OCI-LY7 (cell line): Measurements from ENCODE around the gene CFAP300. TPM values are rescaled to one million over a fixed set of nuclear protein-coding genes. Genes with fewer than 3 reads are reported as not detected.

Experiments used
- BruUV-seq: library from RNA; stranded (reverse); fragments of 400-500 nt; replicated peaks from 2 replicates; lab custom pipeline; 2021; lab: Mats Ljungman, UMichigan
- CTCF ChIA-PET: fragments of 300-600 bp; sonication (Branson Sonifier 250); formaldehyde crosslinking; loops from one replicate; lab custom pipeline; 2022; ENCODE audit warnings: antibody characterized with exemption; ENCODE audit not compliant: unreplicated experiment; lab: Charles Lee
- POLR2A ChIA-PET: fragments of 300-600 bp; sonication (Branson Sonifier 250); formaldehyde crosslinking; loops from one replicate; lab custom pipeline; 2022; ENCODE audit warnings: antibody characterized with exemption; lab: Charles Lee
- DNase-seq: peaks from one replicate; pipeline ENCODE4 v3.0.0-alpha.2; 2015; ENCODE audit warnings: low spot score
- H2AFZ ChIP-seq: fragments of 200-600 bp; sonication (generic), shearing (Covaris generic); 2 replicates; pipeline ENCODE4 v1.6.1; 2014; ENCODE audit warnings: mild to moderate bottlenecking, antibody characterized with exemption, low read length, moderate library complexity
- H3K27ac ChIP-seq: fragments of 200-600 bp; sonication (generic); 2 replicates; pipeline ENCODE4 v1.5.1; 2014; ENCODE audit warnings: mixed run types, low read depth, mild to moderate bottlenecking, moderate library complexity, low read length, inconsistent platforms; ENCODE audit not compliant: poor library complexity, severe bottlenecking
- H3K36me3 ChIP-seq: fragments of 200-600 bp; sonication (generic); 2 replicates; pipeline ENCODE4 v1.6.1; 2014; ENCODE audit warnings: mild to moderate bottlenecking, antibody characterized with exemption, low read length, moderate library complexity, mixed read lengths; ENCODE audit not compliant: insufficient read depth
- H3K4me1 ChIP-seq: fragments of 200-600 bp; sonication (generic); 2 replicates; pipeline ENCODE4 v1.5.1; 2014; ENCODE audit warnings: mild to moderate bottlenecking, low read length; ENCODE audit not compliant: insufficient read depth, poor library complexity, severe bottlenecking
- H3K4me2 ChIP-seq: fragments of 200-600 bp; sonication (generic); 2 replicates; pipeline ENCODE4 v1.6.1; 2014; ENCODE audit warnings: mild to moderate bottlenecking, low read length
- H3K4me3 ChIP-seq: fragments of 200-600 bp; sonication (generic); 2 replicates; pipeline ENCODE4 v1.5.1; 2014; ENCODE audit warnings: mild to moderate bottlenecking, low read depth, low read length; ENCODE audit not compliant: poor library complexity, severe bottlenecking
- H3K79me2 ChIP-seq: fragments of 200-600 bp; sonication (generic); 2 replicates; pipeline ENCODE4 v1.6.1; 2016; ENCODE audit warnings: low read depth, mild to moderate bottlenecking, low read length, moderate library complexity, mixed read lengths; ENCODE audit not compliant: insufficient read depth
- H3K9me2 ChIP-seq: fragments of 200-600 bp; sonication (generic); 2 replicates; pipeline ENCODE4 v1.6.1; 2016; ENCODE audit warnings: mild to moderate bottlenecking, low read length, mixed read lengths; ENCODE audit not compliant: insufficient read depth
- H3K9me3 ChIP-seq: fragments of 200-600 bp; sonication (generic); 2 replicates; pipeline ENCODE4 v1.6.1; 2014; ENCODE audit warnings: mild to moderate bottlenecking, mixed run types, low read length, mixed read lengths
- H4K20me1 ChIP-seq: fragments of 200-600 bp; sonication (generic); 2 replicates; pipeline ENCODE4 v1.6.1; 2014; ENCODE audit warnings: mild to moderate bottlenecking, antibody characterized with exemption, low read length, moderate library complexity, mixed read lengths; ENCODE audit not compliant: insufficient read depth
- EZH2phosphoT487 ChIP-seq: fragments of 200-600 bp; sonication (generic); IDR thresholded peaks from 2 replicates; pipeline ENCODE4 v1.6.1; 2018; ENCODE audit warnings: low read depth, borderline replicate concordance, mild to moderate bottlenecking, mixed run types, antibody characterized with exemption, low read length, moderate library complexity, mixed read lengths
- intact Hi-C: fragments of 100-400 bp; cut with micrococcal nuclease; formaldehyde crosslinking; loops from one replicate; pipeline ENCODE4 v1.10.0; 2022; ENCODE audit not compliant: unreplicated experiment
- total RNA-seq, 2 experiments: library from RNA; depleted of rRNA in 1 of 2; stranded (reverse); fragments of >200 nt in 1 of 2; shearing (Covaris generic) in 1 of 2; gene quantifications; 2 replicates each; pipeline ENCODE4 v1.2.3, GENCODE V29; 2014 to 2022
- TF ChIP-seq, protein P1 (sequence below): fragments of 200-600 bp; sonication (generic); conservative IDR thresholded peaks from 2 replicates; pipeline ENCODE4 v1.5.1; 2014; ENCODE audit warnings: mild to moderate bottlenecking, antibody characterized with exemption, low read length, moderate library complexity, mixed read lengths

CFAP300 gene
- total RNA-seq, 2 experiments from 2014 or later = not detected

DNA sequence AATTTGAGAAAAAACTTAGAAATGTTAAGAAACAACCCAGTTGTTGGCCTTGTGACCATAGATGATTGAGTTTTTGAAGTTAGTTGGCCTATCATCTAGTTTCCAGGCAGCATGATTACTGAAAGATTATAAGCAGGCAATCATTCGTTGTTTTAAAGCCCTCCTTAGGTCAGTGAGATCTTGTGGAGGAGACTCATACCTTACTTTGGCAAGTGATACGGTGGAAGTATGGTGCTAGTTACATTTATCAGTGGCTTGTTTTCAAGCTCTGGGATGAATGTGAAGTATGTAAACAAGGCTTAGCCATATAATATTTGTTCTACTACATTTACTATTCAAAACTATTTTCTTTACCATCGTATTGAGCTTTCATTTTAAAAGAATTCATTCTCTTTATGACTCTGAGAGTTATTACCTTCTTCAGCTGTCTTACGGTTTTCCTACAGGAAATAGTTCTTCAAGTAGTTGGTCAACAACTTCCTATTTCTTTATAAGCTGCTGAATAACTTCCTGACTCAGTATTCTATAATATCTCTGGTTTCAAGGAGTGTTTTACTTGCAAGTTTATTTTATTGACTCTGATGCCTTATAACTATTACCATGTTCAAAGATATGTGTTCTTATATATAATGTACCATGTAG, 70.4 kb downstream of the CFAP300 start:
- Histone ChIP-seq H3K4me2 (no peak overlapping the region), H2AFZ (no peak overlapping the region), H3K27ac (no peak overlapping the region), H3K4me3 (no peak overlapping the region), H3K9me3 (no peaks in the 10 kb centered on the region), H4K20me1 (no peaks in the 10 kb centered on the region), H3K36me3 (no peaks in the 10 kb centered on the region), H3K4me1 (no peaks in the 10 kb centered on the region), H3K79me2 (no peaks in the 10 kb centered on the region), H3K9me2 (no peaks in the 10 kb centered on the region)
- DNase-seq = no peak
- BruUV-seq = no TSS peak
- ChIA-PET CTCF (no interaction called here), POLR2A (interaction anchor here (0.7 to 1.2 kb wide), 2 partner anchors 13 to 81 kb away, joined by 3 read pairs; no protein-coding TSS in a partner anchor)
- intact Hi-C loops = no loop called here
- no peak for TF ChIP-seq EZH2phosphoT487
- TF ChIP-seq, protein P1, sequence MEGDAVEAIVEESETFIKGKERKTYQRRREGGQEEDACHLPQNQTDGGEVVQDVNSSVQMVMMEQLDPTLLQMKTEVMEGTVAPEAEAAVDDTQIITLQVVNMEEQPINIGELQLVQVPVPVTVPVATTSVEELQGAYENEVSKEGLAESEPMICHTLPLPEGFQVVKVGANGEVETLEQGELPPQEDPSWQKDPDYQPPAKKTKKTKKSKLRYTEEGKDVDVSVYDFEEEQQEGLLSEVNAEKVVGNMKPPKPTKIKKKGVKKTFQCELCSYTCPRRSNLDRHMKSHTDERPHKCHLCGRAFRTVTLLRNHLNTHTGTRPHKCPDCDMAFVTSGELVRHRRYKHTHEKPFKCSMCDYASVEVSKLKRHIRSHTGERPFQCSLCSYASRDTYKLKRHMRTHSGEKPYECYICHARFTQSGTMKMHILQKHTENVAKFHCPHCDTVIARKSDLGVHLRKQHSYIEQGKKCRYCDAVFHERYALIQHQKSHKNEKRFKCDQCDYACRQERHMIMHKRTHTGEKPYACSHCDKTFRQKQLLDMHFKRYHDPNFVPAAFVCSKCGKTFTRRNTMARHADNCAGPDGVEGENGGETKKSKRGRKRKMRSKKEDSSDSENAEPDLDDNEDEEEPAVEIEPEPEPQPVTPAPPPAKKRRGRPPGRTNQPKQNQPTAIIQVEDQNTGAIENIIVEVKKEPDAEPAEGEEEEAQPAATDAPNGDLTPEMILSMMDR = no peak

DNA sequence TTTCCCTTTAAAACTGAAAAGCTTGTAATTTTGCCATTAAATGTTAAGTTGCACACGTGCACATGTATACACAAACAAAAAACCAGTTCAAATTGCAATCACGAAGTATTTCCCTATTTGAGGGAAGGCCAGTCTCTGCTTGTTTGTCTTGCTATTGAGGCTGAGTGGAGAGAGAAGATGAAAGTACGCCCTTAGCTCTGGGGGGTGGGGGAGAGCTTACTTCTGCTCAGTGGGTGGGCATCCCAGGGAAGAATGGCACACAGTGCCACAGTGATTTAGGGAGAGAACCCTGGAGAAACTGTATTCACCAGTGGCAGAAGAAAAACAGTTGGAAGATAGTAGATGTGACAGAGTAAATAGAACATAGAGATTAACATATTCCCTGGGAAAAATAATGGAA, 71.7 kb downstream of the CFAP300 start:
- no peaks in the 10 kb centered on the region for H4K20me1 ChIP-seq
- no peaks in the 10 kb centered on the region for H3K36me3 ChIP-seq
- H3K27ac ChIP-seq = no peak overlapping the region
- CTCF ChIA-PET = no interaction called here
- TF ChIP-seq EZH2phosphoT487 = no peak
- TF ChIP-seq, protein P1 = no peak
- POLR2A ChIA-PET = interaction anchor here (0.6 to 0.7 kb wide), 3 partner anchors 109 to 467 kb away, joined by 3 to 8 read pairs (median 4); no protein-coding TSS in a partner anchor
- H3K4me3 ChIP-seq = no peak overlapping the region
- H2AFZ ChIP-seq = no peak overlapping the region
- DNase-seq = no peak
- no peaks in the 10 kb centered on the region for H3K9me3 ChIP-seq
- intact Hi-C loops = no loop called here
- H3K9me2 ChIP-seq = no peaks in the 10 kb centered on the region
- no peaks in the 10 kb centered on the region for H3K79me2 ChIP-seq
- no peak overlapping the region for H3K4me2 ChIP-seq
- no peaks in the 10 kb centered on the region for H3K4me1 ChIP-seq
- no TSS peak for BruUV-seq

DNA sequence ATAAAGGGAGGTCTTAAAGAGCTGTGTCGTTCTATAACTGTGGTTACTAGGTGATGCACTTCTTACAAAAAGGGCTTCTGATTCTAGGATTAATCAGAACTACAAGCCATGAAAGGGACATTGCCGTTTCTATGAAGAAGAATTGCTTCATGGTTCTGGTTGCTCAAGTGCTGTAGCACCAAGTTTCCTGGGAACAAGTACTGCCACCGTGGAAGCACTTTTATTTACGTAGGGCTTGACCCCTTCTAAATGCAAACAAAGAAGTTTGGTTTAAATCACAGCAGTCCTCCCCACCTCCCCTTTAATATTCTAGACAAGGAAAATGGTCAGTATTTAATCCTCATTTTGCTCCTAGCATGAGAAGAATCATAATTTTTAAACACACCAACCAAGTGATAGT, 72.8 kb downstream of the CFAP300 start:
- Histone ChIP-seq H3K4me3 (no peak overlapping the region), H3K79me2 (no peaks in the 10 kb centered on the region), H3K4me2 (no peak overlapping the region), H3K9me3 (no peaks in the 10 kb centered on the region), H3K36me3 (no peaks in the 10 kb centered on the region), H2AFZ (no peak overlapping the region), H4K20me1 (no peaks in the 10 kb centered on the region), H3K27ac (no peak overlapping the region), H3K4me1 (no peaks in the 10 kb centered on the region), H3K9me2 (no peaks in the 10 kb centered on the region)
- no peak for DNase-seq
- no TSS peak for BruUV-seq
- CTCF ChIA-PET = no interaction called here
- intact Hi-C loops = no loop called here
- no peak for TF ChIP-seq EZH2phosphoT487
- TF ChIP-seq, protein P1 = no peak
- POLR2A ChIA-PET = no interaction called here
